Stimulated activated CD8-positive, alpha-beta memory T cell treated with anti-CD3 and anti-CD28 coated beads, Interleukin-4, amount 100 ng/mL, for 24 hours (primary cell): ENCODE data around the gene CELA1.
A peak's percentile ranks its signal among the peaks of the same experiment; 100 is the strongest.

Experiments used
- DNase-seq: peaks from one replicate; pipeline ENCODE4 v3.0.0-alpha.2; 2020; ENCODE audit warnings: low read depth

The CELA1 gene

DNA sequence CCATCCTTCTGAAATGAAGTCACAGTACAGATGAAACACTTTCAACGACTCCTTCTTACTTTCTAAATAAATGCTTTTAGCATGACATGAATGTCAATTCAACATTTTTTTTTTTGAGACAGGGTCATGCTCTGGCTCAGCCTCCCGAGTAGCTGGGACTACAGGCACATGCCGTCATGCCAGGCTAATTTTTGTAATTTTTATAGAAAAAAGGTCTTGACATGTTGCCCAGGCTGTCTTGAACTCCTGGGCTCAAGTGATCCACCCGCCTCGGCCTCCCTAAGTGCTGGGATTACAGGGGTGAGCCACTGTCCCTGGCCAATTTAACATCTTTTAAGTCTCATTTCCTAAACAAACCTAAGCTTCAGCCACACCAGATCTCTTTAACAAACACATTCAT is 28.4 kb upstream of the CELA1 start:
- DNase-seq, result no peak

DNA sequence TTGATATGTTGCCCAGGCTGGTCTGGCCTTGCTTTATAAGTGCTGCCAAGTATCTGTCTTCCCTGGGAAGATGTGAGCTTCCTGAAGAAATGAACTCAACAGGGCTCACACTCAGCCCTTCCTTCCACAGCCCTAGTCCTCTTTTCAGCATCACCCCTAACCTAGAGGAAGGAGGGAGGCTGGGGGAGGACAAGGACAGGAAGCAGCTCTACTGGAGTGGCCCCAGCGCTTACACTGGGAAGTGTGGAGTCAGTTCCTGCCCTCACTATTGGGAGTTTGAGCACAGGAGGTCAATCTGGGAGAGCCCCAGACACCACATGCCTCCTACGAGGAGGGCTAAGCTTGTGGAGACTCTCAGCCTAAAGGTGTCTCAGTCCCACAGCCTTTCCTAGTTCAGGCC is 27.9 kb upstream of the CELA1 start:
- no peak for DNase-seq

DNA sequence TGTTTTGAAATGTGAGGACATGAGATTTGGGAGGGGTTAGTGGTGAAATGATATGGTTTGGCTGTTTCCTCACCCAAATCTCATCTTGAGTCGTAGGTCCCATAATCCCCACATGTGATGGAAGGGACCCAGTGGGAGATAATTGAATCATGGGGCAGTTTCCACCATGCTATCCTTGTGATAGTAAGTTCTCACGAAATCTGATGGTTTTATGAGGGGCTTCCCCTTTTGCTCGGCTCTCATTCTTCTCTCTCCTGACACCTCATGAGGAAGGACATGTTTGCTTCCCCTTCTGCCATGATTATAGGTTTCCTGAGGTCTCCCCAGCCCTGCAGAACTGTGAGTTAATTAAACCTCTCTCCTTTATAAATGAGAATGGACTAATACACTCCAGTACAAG is 26.7 kb upstream of the CELA1 start:
- DNase-seq, result no peak

DNA sequence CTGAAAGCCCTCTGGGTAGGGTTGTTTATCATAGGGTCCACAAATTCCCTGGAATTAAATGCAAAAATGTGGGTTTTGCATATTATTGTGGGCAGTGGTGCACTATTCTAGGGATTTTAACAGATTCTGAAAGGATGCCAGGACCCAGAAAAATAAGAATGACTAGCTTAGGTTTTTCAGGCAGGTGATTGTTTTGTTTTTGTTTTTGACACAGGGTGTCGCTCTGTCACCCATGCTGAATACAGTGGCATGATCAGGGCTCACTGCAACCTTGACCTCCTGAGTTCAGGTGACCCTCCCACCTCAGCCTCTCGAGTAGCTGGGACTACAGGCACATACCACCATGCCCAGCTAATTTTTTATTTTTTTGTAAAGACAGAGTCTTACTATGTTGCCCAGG is 25.5 kb upstream of the CELA1 start:
- no peak for DNase-seq

DNA sequence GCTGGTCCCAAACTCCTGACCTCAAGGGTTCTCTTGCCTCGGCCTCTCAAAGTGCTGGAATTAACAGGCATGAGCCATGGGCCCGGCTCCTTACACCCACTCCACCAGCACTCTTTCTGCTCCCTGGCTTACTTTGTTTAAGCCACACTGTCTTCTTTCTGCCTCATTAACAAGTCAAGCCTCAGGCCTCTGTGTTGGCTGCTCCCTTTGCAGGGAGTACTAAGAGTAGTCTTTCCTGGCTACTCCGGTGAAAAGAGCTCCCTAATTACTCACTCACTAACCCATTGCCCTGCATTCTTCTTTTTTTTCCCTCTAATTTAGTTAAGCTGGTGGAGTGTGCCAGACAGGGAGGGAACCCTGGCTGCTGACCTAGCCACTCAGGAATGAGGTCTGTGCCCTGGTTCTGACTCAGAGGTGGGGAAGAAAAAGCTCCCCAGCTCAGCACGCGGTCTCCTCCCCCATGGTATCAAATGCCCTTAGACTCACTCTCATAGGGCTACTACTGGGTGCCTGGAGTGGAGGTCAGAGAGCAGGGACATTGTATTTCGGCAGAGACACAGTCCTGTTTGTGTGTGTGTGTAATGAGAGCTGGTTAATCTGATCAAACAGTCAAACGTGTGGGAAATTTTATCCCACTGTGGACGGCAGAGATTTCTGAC is 24.9 kb upstream of the CELA1 start:
- DNase-seq, result no peak

DNA sequence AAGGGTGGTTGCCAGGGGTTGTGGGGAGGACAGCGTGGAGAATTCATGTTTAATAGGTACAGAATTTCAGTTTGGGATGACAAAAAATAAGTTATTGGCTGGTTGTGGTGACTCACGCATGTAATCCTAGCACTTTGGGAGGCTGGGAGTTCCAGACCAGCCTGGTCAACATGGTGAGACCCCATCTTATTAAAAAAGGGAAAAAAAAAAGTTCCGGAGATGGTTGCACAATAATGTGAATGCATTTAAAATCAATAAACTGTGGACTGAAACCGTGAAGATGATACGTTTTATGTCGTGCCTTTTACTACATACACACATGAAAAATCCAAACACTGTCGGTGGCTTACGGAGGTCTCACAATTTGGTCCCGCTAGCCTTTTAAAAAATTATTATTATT is 24.2 kb upstream of the CELA1 start:
- DNase-seq, result no peak

DNA sequence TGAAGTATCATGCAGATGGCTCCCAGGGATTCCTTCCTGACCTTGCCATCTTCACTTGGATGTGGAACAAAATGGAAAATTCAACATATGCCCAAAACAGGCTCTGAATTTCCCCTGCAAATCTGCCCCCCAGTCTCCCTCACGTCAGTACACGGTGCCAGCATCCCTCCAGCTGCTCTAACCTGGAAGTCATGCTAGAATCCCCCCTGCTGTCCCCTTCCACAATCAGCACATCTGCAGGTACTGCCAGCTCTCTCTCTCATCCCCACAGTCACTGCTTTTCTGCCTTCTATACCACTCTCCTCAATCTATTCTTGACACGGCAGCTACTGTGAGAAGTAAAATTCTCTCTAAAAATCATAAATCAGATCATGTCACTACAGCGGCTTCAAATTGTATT is 23.1 kb upstream of the CELA1 start:
- DNase-seq, result no peak

DNA sequence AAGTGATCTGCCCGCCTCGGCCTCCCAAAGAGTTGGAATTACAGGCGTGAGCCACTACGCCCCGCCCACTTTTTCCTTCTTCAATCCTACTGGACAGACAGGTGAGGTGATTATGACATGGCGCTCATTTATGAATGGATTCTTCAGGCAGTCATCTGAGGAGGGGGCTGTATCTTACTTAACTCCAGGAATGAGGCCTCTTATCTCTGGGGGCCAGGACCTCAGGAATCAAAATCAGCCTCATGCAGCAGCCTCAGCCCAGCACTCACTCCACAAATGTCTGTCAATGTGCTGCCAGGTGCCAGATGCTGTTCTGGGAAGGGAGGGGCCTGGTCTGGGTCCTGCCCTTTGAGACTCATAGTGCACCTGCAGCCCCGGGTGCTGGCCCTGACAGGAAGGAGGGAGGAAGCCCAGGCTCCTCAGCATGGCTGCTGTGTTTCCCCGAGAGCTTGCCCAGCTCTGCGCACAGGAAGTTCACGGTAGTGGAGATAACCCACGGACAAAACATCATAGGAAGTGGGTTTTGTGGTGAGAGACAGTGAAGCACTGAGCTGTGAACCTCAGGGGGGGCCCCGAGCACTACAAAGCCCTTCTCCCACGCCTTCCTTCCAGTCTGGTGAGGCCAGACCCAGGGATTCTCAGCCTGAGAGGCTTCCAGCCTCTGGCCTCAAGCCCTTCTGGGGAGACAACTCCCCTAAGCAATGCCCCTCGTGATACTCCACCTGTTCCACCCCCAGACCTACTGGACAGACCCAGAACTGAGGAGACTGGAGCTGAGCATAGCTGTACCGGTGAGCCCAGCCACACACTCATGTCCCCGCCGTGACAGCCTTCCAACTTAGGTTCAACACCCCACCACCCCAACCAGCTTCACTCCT is 22.4 kb upstream of the CELA1 start:
- DNase-seq, result peak; percentile 71

DNA sequence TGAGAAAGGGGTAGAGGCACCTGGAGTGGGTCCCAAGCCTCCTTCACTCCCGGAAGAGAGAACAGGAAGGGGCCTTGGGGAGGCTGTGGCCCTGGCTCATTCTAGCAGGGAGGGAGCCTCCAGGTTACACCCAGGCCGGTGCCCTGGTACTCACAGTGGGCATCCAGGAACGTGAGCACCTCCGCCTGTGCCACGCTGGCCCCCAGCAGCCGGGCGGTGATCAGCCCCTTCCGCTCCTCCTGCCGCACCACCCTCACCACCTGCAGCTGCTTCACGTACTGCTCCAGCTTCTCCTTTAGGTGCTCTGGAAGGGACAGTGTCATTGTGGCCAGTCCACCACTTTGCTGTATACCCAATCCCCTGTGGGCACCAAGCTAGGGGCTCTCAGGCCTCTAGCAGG is 18.8 kb upstream of the CELA1 start:
- no peak for DNase-seq

DNA sequence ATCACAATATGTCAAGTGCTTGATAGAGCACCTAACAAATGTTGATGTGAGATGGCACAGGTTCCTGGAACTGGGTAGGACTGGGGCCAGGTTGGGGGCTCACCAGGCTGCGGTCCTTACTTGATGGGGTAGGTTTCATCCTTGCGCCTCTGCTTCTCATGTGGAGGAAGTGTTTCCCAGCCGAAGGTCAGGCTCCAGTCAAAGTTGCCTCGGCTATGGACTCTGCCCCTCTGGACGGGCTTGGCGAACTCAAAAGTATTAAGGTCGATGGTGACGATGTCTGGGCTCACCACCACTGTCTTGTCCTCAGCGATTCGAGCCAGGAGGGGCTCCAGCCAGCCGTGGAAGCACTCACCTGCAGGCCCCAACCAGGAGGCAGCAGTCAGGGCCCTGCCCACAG is 17.5 kb upstream of the CELA1 start:
- no peak for DNase-seq

DNA sequence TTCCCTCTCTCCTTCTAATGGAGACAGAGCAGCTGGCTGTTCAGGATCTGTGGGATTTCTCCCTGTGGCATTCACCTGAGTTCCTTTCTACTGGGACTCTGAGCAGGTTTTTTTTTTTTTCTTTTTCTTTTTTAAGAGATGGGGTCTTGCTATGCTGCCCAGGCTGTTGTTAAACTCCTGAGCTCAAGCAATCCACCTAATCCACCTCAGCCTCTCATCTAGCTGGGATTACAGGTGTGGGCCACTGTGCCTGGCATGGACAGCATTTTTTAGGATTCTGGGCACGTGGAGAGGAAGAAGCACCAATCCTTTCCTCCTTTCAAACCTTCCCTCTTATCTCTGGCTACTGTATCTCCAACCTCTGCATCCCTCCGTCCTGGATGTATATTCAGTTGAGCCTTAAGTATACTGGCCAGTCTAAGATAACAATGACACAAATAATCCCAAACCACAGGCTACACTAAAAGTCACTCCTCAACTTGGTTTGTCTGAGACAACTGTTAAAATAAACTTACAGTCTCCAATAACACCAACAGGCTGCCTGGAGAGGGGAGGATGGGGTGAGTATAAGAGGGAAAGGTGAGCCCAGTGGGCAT is 16.4 kb upstream of the CELA1 start:
- no peak for DNase-seq

DNA sequence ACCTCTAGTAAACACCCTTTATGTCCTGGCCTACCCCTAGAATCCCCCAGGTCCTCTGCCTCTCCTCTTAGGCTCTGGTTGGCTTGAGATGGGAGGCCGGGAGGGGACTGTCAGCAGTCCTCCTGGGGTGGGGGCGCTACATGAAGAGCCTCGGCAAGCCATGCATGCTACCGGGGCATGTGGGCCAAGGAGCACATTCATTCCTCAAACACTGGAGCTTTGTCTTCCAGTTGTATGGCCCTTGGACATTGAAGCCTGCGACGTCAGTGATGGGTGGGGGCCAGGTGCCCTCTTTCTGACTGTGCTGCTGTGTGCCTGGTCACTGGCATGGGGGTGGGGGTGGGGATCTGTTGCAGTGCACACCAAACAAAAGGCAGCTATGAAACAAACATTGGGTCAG is 15.8 kb upstream of the CELA1 start:
- no peak for DNase-seq

DNA sequence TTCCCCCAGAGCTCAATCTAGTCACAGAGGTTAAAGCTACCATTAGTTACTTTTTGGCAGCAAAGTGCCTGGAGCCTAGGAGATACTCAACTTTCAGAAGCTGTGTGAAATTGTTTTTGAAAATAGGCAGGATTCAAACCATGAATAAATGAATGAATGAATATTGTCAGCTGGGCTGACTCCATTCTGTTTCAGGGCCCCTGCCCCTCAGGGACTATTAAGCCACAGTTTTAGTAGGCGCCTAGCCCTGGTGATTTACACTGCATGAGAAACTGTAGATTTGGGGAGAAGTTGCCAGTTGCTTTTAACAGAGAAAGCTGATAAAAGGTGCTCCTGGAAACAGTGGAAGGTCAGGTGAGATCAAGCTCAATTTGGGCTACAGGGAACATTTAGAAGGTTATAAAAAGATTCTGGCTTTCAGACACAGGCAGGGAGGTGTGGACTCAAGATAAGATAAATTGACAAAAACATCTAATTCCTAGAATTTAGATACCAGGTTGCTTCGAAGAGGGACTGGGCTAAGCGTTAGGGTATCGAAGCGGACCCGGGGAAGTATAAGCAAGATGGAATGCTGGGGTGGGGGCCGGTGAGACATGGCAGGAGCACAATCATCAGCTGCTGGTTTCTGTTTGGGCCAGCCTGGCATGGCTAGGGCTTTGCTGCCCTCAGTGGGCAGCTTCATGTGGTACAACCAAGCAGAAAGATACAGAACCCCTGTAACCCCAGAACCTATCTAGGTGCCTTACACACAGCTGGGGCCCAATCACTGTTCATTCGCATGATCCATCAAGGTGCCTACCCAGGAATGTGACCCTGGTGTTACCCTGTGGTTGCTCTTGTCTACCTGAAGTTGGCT is 14.9 kb upstream of the CELA1 start:
- no peak for DNase-seq

DNA sequence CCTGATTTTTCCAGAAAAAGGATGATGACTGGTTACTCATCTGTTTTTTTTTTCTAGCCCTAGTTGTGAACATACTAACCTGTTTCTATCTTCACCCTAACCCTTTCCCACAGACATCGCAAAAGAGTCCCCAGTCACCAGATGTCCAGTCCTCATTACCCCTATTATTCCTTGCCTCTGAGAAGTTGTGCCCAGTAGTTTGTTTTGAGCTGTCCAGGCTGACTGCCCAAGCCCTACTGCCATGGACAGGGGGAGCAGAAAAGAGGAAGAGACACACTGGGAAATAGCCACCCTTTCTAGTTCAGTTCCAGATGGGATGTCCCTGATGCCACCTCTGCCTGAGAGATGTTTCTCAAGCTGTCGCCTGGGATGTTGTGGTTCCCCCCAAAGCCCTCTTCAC is 13.8 kb upstream of the CELA1 start:
- DNase-seq, result no peak

DNA sequence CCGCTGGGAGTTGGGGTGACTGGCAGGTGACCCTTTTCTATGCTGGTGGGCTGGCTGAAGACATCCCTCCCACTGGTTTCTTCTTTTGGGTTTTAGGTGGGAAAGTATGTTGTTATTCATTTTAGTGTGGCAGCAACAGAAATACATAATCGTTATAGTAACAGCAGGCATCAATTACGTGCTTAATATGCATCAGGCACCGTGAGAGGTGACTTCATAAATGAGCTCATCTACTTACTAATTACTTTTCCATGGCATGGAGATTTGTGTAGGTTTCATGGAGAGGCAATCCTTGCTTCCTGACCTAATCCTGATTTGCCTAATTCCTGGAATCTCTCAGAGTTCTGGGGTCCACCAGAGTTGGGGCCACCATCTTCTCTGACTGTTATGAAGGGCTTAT is 13.4 kb upstream of the CELA1 start:
- no peak for DNase-seq

DNA sequence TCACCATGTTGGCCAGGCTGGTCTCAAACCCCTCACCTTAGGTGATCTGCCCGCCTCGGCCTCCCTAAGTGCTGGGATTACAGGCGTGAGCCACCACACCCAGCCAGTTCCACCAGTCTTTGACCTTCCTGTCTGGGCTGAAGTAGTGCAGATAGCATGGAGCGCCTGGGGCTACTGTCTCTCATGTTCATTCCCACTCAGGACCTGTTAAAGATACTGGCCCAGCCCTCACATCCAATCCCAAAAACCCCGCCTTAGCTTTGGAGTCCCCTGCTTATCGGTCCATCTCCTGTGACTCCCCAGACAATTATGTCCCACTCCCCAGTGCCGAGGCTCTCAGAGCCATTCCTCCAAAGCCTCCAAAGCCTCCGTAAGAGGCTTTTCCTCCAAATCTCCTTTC is 12.0 kb upstream of the CELA1 start:
- no peak for DNase-seq

DNA sequence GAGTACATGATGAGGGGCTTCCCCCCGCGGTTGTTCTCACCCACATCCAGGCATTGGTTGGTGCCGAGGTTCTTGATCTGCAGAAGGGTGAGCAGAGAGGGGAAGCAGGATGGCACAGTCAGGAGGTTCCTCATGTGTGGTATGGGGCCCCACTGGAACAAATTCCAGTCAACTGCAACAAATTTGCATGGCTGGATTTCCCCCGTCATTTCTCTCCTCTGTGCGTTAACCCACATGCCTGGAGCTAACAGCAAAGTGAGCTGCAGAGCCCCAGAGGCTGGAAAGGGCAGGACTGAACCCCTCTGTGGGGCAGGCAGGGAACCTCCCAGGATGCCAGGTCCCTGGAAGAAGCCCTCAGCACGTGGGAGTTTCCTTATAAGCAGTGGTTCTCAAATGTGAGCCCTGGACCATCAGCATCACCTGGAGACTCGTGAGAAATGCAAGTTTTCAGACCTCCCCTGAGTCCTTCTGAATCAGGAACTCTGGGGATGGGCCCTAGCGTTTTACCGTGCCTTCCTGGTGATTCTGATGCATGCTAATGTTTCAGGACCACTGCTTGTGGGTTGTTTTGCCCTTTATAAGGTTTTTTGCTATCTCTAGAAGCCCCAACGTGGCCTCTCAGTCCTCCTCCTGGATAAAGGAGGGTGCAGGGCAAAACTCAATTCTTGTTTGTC is 11.0 kb upstream of the CELA1 start:
- DNase-seq, result no peak

DNA sequence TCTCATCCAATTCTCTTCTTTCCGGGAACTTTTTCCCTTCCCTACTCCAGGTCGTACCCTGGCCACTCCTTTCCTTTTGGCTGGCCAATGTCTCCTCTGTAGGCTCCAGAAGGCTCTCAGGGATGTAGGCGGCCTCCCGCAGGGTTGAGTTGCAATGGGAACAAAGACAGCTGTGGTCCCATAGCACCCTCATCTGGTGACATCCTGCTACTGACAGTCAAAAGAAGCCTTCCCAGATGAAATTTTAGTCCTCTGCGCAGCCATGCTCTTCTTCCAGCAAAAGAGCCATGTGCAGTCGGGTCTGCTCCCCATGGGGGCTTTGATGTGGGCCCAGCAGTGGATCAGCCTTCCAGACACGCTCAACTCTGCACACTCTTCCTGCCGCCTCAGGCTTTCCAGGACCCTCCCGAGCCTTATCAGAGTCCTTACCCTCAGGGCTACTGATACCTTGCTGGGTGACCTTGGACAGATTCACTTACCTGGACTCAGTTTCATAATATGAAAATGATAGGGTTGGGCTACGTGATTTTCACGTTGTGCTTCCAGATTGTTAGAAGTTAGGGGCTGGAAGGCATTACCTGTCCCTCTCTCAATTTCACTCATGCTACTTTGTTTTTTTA is 5.5 kb upstream of the CELA1 start:
- no peak for DNase-seq

DNA sequence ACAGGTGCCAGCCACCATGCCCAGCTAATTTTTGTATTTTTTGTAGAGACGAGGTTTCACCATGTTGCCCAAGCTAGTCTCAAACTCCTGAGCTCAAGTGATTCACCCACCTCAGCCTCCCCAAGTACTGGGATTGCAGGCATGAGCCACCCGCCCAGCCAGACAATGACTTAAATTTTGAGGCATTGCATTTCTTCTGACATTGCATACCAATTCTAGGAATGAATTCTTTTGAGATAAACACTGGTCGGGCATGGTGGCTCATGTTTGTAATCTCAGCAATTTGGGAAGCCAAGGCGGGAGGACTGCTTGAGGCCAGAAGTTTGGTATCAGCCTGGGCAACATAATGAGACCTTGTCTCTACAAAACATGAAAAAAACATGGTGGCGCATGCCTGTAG is 2.5 kb upstream of the CELA1 start:
- no peak for DNase-seq

DNA sequence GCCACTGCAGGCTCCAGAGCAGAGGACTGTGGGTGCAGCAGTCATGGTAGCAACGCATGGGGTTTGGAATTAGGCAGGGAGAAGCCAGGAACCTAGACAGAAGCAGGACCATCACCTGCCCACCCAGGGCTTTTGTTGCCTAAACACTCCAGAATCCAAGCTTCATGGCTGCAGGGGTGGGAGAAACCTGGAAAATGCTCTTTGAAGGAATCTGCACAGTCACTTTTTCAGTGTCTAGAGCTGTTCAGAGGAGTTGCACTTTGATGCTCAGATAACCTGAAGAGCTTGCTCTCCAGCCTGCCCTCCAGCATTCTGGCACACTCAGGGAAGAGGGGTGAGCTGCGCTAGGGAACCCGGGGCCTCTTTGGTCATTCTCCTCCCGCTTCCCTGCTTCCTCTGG is 1.6 kb upstream of the CELA1 start:
- DNase-seq, result no peak

DNA sequence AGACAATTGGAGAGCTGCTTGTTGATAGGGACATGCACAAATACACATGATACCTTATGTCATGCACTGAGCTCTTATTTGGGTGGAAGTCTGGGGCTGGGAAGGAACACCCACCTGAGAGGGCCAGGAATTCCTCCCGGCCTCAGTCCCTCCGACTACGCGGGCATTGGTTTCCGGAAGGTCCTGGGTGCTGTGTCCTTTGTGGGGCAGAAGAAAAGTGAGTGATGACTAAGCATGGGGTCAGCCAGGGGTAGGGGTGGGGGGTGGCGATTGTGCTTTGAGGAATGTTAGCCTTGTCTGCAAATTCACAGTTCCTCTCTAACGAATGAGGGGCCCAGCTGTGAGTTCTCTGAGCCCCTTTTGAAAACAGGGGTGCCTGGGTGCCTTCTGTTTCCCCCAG is 798 bp downstream of the CELA1 start:
- DNase-seq, result no peak

DNA sequence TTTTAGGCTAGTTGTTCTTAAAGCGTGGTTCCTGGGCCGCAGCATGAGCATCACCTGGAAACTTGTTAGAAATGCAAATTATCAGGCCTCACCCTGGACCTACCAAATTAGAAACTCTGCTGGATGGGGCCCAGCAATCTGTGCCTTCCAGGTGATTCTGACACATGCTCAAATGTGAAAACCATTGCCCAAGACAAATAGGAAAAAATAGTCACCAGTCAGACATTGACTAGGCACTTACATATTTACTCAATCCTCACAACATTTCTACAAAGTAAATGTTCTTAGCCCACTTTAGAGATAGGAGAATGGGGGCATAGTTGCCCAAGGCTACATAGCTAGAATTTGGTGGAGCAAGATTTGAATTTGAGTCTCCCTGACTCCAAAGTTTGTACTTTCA is 3.3 kb downstream of the CELA1 start:
- no peak for DNase-seq
